H9 (cell line): ENCODE results near the gene CACNA2D3. TPM values are rescaled to one million over a fixed set of nuclear protein-coding genes. Genes with fewer than 3 reads are reported as not detected.

Experiments used
- DNase-seq: peaks from one replicate; pipeline ENCODE4 v3.0.0-alpha.2; 2017
- H2AFZ ChIP-seq: one replicate; pipeline ENCODE4 v1.6.1; 2013; ENCODE audit warnings: mild to moderate bottlenecking, low read length, control low read depth, moderate library complexity
- H2AK5ac ChIP-seq: 2 replicates; pipeline ENCODE4 v1.6.1; 2013; ENCODE audit warnings: low read length, control low read depth, mixed read lengths; ENCODE audit not compliant: insufficient read length
- H2BK120ac ChIP-seq: one replicate; pipeline ENCODE4 v1.6.1; 2013; ENCODE audit warnings: low read depth, mild to moderate bottlenecking, low read length, control low read depth, inconsistent platforms; ENCODE audit not compliant: poor library complexity, severe bottlenecking
- H2BK12ac ChIP-seq: 2 replicates; pipeline ENCODE4 v1.6.1; 2013; ENCODE audit warnings: low read length, control low read depth, mixed read lengths, low read depth; ENCODE audit not compliant: insufficient read length
- H2BK15ac ChIP-seq: 2 replicates; pipeline ENCODE4 v1.6.1; 2013; ENCODE audit warnings: low read depth, low read length, control low read depth
- H2BK20ac ChIP-seq: one replicate; pipeline ENCODE4 v1.6.1; 2013; ENCODE audit warnings: low read depth, mild to moderate bottlenecking, low read length, control low read depth, inconsistent platforms; ENCODE audit not compliant: poor library complexity, severe bottlenecking
- H2BK5ac ChIP-seq: 2 replicates; pipeline ENCODE4 v1.6.1; 2013; ENCODE audit warnings: low read length, control low read depth, mixed read lengths; ENCODE audit not compliant: insufficient read length
- H3K14ac ChIP-seq: 2 replicates; pipeline ENCODE4 v1.6.1; 2013; ENCODE audit warnings: low read length, control low read depth; ENCODE audit not compliant: insufficient read depth
- H3K18ac ChIP-seq: 2 replicates; pipeline ENCODE4 v1.6.1; 2013; ENCODE audit warnings: low read depth, mild to moderate bottlenecking, mixed read lengths, low read length, control low read depth; ENCODE audit not compliant: insufficient read length
- H3K23ac ChIP-seq: 2 replicates; pipeline ENCODE4 v1.6.1; 2013; ENCODE audit warnings: low read length, control low read depth, mixed read lengths, low read depth; ENCODE audit not compliant: insufficient read length
- H3K23me2 ChIP-seq: 2 replicates; pipeline ENCODE4 v1.6.1; 2013; ENCODE audit warnings: low read depth, mild to moderate bottlenecking, mixed read lengths, low read length, control low read depth; ENCODE audit not compliant: insufficient read length, poor library complexity, severe bottlenecking
- H3K27ac ChIP-seq: 2 replicates; pipeline ENCODE4 v1.5.1; 2013; ENCODE audit warnings: low read length, control low read depth, mixed read lengths, low read depth; ENCODE audit not compliant: insufficient read length
- H3K27me3 ChIP-seq: 2 replicates; pipeline ENCODE4 v1.6.1; 2013; ENCODE audit warnings: low read length, control low read depth, inconsistent platforms; ENCODE audit not compliant: insufficient read depth
- H3K4ac ChIP-seq: 2 replicates; pipeline ENCODE4 v1.6.1; 2013; ENCODE audit warnings: low read depth, mild to moderate bottlenecking, control low read depth, inconsistent platforms, low read length, moderate library complexity
- H3K4me1 ChIP-seq: 2 replicates; pipeline ENCODE4 v1.6.1; 2013; ENCODE audit warnings: low read length, control low read depth, inconsistent platforms; ENCODE audit not compliant: insufficient read depth
- H3K4me2 ChIP-seq: 2 replicates; pipeline ENCODE4 v1.6.1; 2013; ENCODE audit warnings: low read length, control low read depth, mixed read lengths; ENCODE audit not compliant: insufficient read length, insufficient read depth
- H3K56ac ChIP-seq: 2 replicates; pipeline ENCODE4 v1.6.1; 2013; ENCODE audit warnings: low read depth, mild to moderate bottlenecking, mixed read lengths, low read length, control low read depth; ENCODE audit not compliant: insufficient read length
- H3K79me1 ChIP-seq: 2 replicates; pipeline ENCODE4 v1.6.1; 2013; ENCODE audit warnings: low read depth, mild to moderate bottlenecking, moderate library complexity, low read length, control low read depth, inconsistent platforms; ENCODE audit not compliant: insufficient read depth, poor library complexity, severe bottlenecking
- H3K79me2 ChIP-seq: 2 replicates; pipeline ENCODE4 v1.6.1; 2013; ENCODE audit warnings: low read length, control low read depth, inconsistent platforms; ENCODE audit not compliant: insufficient read depth
- H3K9ac ChIP-seq: 2 replicates; pipeline ENCODE4 v1.6.1; 2013; ENCODE audit warnings: low read length, control low read depth, mixed read lengths; ENCODE audit not compliant: insufficient read length; ENCODE audit errors: extremely low read depth
- H3K9me3 ChIP-seq: one replicate; pipeline ENCODE4 v1.6.1; 2013; ENCODE audit warnings: low read depth, low read length, inconsistent platforms; ENCODE audit not compliant: control insufficient read depth
- H3T11ph ChIP-seq: one replicate; pipeline ENCODE4 v1.6.1; 2013; ENCODE audit warnings: mild to moderate bottlenecking, low read length, control low read depth, inconsistent platforms
- H4K20me1 ChIP-seq: one replicate; pipeline ENCODE4 v1.6.1; 2013; ENCODE audit not compliant: control insufficient read depth, insufficient read length, insufficient read depth
- H4K5ac ChIP-seq: 2 replicates; pipeline ENCODE4 v1.6.1; 2013; ENCODE audit warnings: low read depth, mild to moderate bottlenecking, mixed read lengths, low read length, control low read depth; ENCODE audit not compliant: insufficient read length
- H4K8ac ChIP-seq: replicated peaks from 2 replicates; pipeline ENCODE4 v1.6.1; 2013; ENCODE audit warnings: low read length, control low read depth, mixed read lengths, low read depth; ENCODE audit not compliant: insufficient read length
- H4K91ac ChIP-seq: 2 replicates; pipeline ENCODE4 v1.6.1; 2013; ENCODE audit warnings: low read depth, mild to moderate bottlenecking, moderate library complexity, mixed read lengths, low read length, control low read depth; ENCODE audit not compliant: insufficient read length
- H3K27ac Mint-ChIP-seq, 3 experiments: 2 replicates in 2 of 3; 3 replicates in 1 of 3; pipeline ENCODE4 v1.8.0; 2020 to 2021; ENCODE audit warnings: mixed read lengths in 3 of 3, mild to moderate bottlenecking in 1 of 3, moderate library complexity in 1 of 3
- H3K27me3 Mint-ChIP-seq: 2 replicates; pipeline ENCODE4 v1.8.0; 2021; ENCODE audit warnings: low read depth, mild to moderate bottlenecking, moderate library complexity, mixed read lengths
- H3K36me3 Mint-ChIP-seq, 3 experiments: 2 replicates in 2 of 3; 3 replicates in 1 of 3; pipeline ENCODE4 v1.8.0; 2020 to 2021; ENCODE audit warnings: low read depth in 3 of 3, mixed read lengths in 3 of 3; ENCODE audit not compliant: insufficient read depth in 1 of 3
- H3K4me1 Mint-ChIP-seq, 2 experiments: 2 replicates each; pipeline ENCODE4 v1.8.0; 2020; ENCODE audit warnings: mixed read lengths in 2 of 2
- H3K4me3 Mint-ChIP-seq, 2 experiments: 2 replicates in 1 of 2; 3 replicates in 1 of 2; pipeline ENCODE4 v1.8.0; 2020 to 2021; ENCODE audit warnings: mild to moderate bottlenecking in 2 of 2, mixed read lengths in 2 of 2, moderate library complexity in 1 of 2
- H3K9me3 Mint-ChIP-seq, 2 experiments: 2 replicates in 1 of 2; 3 replicates in 1 of 2; pipeline ENCODE4 v1.8.0; 2020; ENCODE audit warnings: mild to moderate bottlenecking in 2 of 2, mixed read lengths in 2 of 2, moderate library complexity in 1 of 2
- WGBS: extraction: QIAGEN DNeasy Blood & Tissue Kit; methylation state at CpG from one replicate; pipeline ENCODE4 v1.1.7; 2013; ENCODE audit warnings: missing lambda C conversion rate, low lambda C conversion rate, mixed read lengths; ENCODE audit not compliant: insufficient read length; ENCODE audit errors: extremely low coverage; 5-methylcytosine and 5-hydroxymethylcytosine counted together
- total RNA-seq: library from RNA; stranded (reverse); gene quantifications from 2 replicates; pipeline ENCODE4 v1.2.1, GENCODE V29; 2021
- TF ChIP-seq, protein P1 (sequence below): fragments of 200-600 bp; sonication (generic); conservative IDR thresholded peaks from 3 replicates; pipeline ENCODE4 v1.8.0; 2021; ENCODE audit warnings: antibody characterized with exemption, mild to moderate bottlenecking

CACNA2D3 gene
- total RNA-seq, 1 experiment from 2014 or later = 3.2 TPM

DNA sequence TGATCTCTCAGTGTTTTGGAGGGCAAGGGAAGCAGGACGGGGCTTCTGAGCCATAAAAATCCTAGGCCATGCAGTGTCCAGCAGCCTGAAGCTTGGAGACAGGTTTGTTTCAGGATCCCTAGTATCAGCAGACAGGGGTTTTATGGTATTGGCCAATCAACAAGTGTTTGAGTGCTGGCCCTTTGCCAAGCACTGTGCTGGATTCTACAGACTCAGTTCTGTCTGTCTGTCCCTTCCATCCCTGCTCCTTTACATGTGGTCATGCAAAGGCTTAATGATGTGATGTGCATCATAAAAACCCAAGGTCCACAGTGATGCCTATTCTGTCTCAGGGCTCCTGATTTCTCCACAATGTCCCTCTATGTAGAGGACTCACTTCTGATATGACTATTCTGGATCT lies 621.4 kb downstream of the CACNA2D3 start:
- Histone ChIP-seq H3K9me3 (no peaks in the 10 kb centered on the region), H3K79me2 (no peaks in the 10 kb centered on the region; the same call in 1 of the 2 replicates), H3K9ac (no peak overlapping the region), H2BK20ac (no peak overlapping the region), H3K4me2 (no peak overlapping the region), H3T11ph (no peak overlapping the region), H3K79me1 (no peaks in the 10 kb centered on the region), H3K23ac (no peak overlapping the region), H3K18ac (no peak overlapping the region), H4K8ac (no peak overlapping the region), H2BK15ac (no peak overlapping the region), H4K91ac (no peak overlapping the region), H2AK5ac (no peak overlapping the region), H2BK5ac (no peak overlapping the region), H4K20me1 (no peaks in the 10 kb centered on the region), H2BK120ac (no peak overlapping the region), H3K4me1 (no peaks in the 10 kb centered on the region), H3K4ac (no peak overlapping the region), H2AFZ (no peak overlapping the region), H3K27ac (no peak overlapping the region), H3K56ac (no peak overlapping the region), H4K5ac (no peak overlapping the region), H3K14ac (no peak overlapping the region), H3K23me2 (no peaks in the 10 kb centered on the region), H2BK12ac (no peak overlapping the region), H3K27me3 (no peaks in the 10 kb centered on the region)
- TF ChIP-seq, protein P1, sequence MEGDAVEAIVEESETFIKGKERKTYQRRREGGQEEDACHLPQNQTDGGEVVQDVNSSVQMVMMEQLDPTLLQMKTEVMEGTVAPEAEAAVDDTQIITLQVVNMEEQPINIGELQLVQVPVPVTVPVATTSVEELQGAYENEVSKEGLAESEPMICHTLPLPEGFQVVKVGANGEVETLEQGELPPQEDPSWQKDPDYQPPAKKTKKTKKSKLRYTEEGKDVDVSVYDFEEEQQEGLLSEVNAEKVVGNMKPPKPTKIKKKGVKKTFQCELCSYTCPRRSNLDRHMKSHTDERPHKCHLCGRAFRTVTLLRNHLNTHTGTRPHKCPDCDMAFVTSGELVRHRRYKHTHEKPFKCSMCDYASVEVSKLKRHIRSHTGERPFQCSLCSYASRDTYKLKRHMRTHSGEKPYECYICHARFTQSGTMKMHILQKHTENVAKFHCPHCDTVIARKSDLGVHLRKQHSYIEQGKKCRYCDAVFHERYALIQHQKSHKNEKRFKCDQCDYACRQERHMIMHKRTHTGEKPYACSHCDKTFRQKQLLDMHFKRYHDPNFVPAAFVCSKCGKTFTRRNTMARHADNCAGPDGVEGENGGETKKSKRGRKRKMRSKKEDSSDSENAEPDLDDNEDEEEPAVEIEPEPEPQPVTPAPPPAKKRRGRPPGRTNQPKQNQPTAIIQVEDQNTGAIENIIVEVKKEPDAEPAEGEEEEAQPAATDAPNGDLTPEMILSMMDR = no peak
- Mint-ChIP-seq H3K4me1 (peaks cover 0 to 3% of the 10 kb centered on the region in 2 experiments; a peak in 1 of 4 replicates), H3K9me3 (no peaks in the 10 kb centered on the region), H3K27me3 (no peaks in the 10 kb centered on the region), H3K27ac (no peak overlapping the region), H3K4me3 (no peak overlapping the region), H3K36me3 (no peaks in the 10 kb centered on the region; a peak in 1 of 7 replicates)
- DNase-seq = no peak
- WGBS = no CpG with 5 or more reads among the region's 1 CpG
